ENCODE results near the gene FHIT. TPM values are rescaled to one million over a fixed set of nuclear protein-coding genes. Genes with fewer than 3 reads are reported as not detected.

The FHIT gene
- total RNA-seq, 4 donors from 2014 or later: 0.72 to 5.2 (median 2.1) TPM

- no peaks in the 10 kb centered on the region for H3K36me3 ChIP-seq
- TF ChIP-seq CTCF (IDR thresholded peaks at IDR 0.05 in 4 of 5, conservative IDR thresholded peaks at IDR 0.05 in 1 of 5): no peak
- no peak for TF ChIP-seq POLR2A (IDR thresholded peaks at IDR 0.05)
- no peaks in the 10 kb centered on the region for H3K4me1 ChIP-seq
- in situ Hi-C loops (cut with MboI; ENCODE audit: low sequenced_read_pairs in 4 of 4) (no loop called here), intact Hi-C loops (cut with DNase I; ENCODE audit: low total_unique reads) (no loop called here)
- no peak overlapping the region for H3K27ac ChIP-seq
- H3K4me3 ChIP-seq: no peak overlapping the region
- no peak for ATAC-seq
- no peaks in the 10 kb centered on the region for H3K27me3 ChIP-seq
- no peak for DNase-seq
- H3K9me3 ChIP-seq: no peaks in the 10 kb centered on the region
These were observed 447.8 kb downstream of the FHIT start for GRCh38 chr3:60803216-60804173.

- TF ChIP-seq POLR2A (IDR thresholded peaks at IDR 0.05): no peak
- no peak for TF ChIP-seq CTCF (IDR thresholded peaks at IDR 0.05 in 4 of 5, conservative IDR thresholded peaks at IDR 0.05 in 1 of 5)
- Histone ChIP-seq H3K4me3 (no peak overlapping the region), H3K36me3 (no peaks in the 10 kb centered on the region), H3K27ac (no peak overlapping the region), H3K27me3 (no peaks in the 10 kb centered on the region), H3K9me3 (no peaks in the 10 kb centered on the region), H3K4me1 (no peaks in the 10 kb centered on the region)
- in situ Hi-C loops (cut with MboI; ENCODE audit: low sequenced_read_pairs in 4 of 4): no loop called here
- no peak for DNase-seq
- intact Hi-C loops (cut with DNase I; ENCODE audit: low total_unique reads): no loop called here
- no peak for ATAC-seq
These were observed 449.9 kb downstream of the FHIT start for GRCh38 chr3:60801307-60801706.

GRCh38 chr3:60798456-60798855 lies 452.8 kb downstream of the FHIT start:
- TF ChIP-seq CTCF (IDR thresholded peaks at IDR 0.05 in 4 of 5, conservative IDR thresholded peaks at IDR 0.05 in 1 of 5) (no peak), POLR2A (IDR thresholded peaks at IDR 0.05) (no peak)
- Histone ChIP-seq H3K27me3 (no peaks in the 10 kb centered on the region), H3K9me3 (no peaks in the 10 kb centered on the region), H3K36me3 (no peaks in the 10 kb centered on the region), H3K4me1 (no peaks in the 10 kb centered on the region), H3K4me3 (no peak overlapping the region), H3K27ac (no peak overlapping the region)
- intact Hi-C loops (cut with DNase I; ENCODE audit: low total_unique reads) (no loop called here), in situ Hi-C loops (cut with MboI; ENCODE audit: low sequenced_read_pairs in 4 of 4) (no loop called here)
- DNase-seq (no peak), ATAC-seq (no peak)

- in situ Hi-C loops (cut with MboI; ENCODE audit: low sequenced_read_pairs in 4 of 4) (no loop called here), intact Hi-C loops (cut with DNase I; ENCODE audit: low total_unique reads) (no loop called here)
- Histone ChIP-seq H3K36me3 (no peaks in the 10 kb centered on the region), H3K4me1 (no peaks in the 10 kb centered on the region), H3K4me3 (no peak overlapping the region), H3K27ac (no peak overlapping the region), H3K9me3 (no peaks in the 10 kb centered on the region), H3K27me3 (no peaks in the 10 kb centered on the region)
- no peak for DNase-seq
- no peak for ATAC-seq
- TF ChIP-seq CTCF (IDR thresholded peaks at IDR 0.05 in 4 of 5, conservative IDR thresholded peaks at IDR 0.05 in 1 of 5) (no peak), POLR2A (IDR thresholded peaks at IDR 0.05) (no peak)
These were observed 458.9 kb downstream of the FHIT start for GRCh38 chr3:60792249-60792852.
